ENCODE measurements around the gene CD2BP2. TPM values are rescaled to one million over a fixed set of nuclear protein-coding genes. Genes with fewer than 3 reads are reported as not detected.
"Not testable (repeated sequence)": the region's sequence is repeated elsewhere in the genome, so short reads cannot be mapped to it uniquely, and the experiment has no call there.

CD2BP2 gene
- total RNA-seq, 1 experiment from 2014 or later, result 72.5 TPM

DNA sequence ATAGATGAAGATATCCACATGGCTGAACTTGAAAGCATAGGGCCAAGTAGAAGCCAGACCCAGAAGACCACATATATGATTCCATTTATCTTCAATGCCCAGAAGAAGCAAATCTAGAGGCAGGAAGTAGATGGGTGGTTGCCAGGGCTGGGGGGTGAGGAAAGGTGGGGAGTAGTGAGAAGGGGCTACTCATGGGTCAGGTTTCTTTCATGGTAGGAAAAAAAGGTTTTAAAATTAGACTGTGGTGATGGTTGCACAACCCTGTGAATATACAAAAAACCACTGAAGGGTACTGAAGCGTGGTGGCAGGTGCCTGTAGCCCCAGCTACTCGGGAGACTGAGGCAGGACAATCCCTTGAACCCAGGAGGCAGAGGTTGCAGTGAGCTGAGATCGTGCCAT, 5.4 kb downstream of the CD2BP2 start:
- Histone ChIP-seq H3K4me3 (ENCODE audit: low read depth, low read length, poor library complexity, severe bottlenecking) (no peak overlapping the region), H3K4me1 (ENCODE audit: insufficient read depth, low read length, poor library complexity, severe bottlenecking) (peaks cover 6% of the 10 kb centered on the region), H3K9me3 (ENCODE audit: low read depth, low read length, poor library complexity, severe bottlenecking) (no peaks in the 10 kb centered on the region), H3K27me3 (replicated peaks; ENCODE audit: insufficient read depth, low read depth, low read length, poor library complexity) (no peaks in the 10 kb centered on the region), H3K36me3 (ENCODE audit: insufficient read depth, low read length, poor library complexity, severe bottlenecking) (peaks cover 38% of the 10 kb centered on the region), H3K27ac (ENCODE audit: low read depth, low read length, poor library complexity, severe bottlenecking) (no peak overlapping the region)
- no peak for DNase-seq (ENCODE audit: low spot score)
- TF ChIP-seq, protein P1, sequence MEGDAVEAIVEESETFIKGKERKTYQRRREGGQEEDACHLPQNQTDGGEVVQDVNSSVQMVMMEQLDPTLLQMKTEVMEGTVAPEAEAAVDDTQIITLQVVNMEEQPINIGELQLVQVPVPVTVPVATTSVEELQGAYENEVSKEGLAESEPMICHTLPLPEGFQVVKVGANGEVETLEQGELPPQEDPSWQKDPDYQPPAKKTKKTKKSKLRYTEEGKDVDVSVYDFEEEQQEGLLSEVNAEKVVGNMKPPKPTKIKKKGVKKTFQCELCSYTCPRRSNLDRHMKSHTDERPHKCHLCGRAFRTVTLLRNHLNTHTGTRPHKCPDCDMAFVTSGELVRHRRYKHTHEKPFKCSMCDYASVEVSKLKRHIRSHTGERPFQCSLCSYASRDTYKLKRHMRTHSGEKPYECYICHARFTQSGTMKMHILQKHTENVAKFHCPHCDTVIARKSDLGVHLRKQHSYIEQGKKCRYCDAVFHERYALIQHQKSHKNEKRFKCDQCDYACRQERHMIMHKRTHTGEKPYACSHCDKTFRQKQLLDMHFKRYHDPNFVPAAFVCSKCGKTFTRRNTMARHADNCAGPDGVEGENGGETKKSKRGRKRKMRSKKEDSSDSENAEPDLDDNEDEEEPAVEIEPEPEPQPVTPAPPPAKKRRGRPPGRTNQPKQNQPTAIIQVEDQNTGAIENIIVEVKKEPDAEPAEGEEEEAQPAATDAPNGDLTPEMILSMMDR (conservative IDR thresholded peaks at IDR 0.05; ENCODE audit: low read depth, low read length), result no peak
- TF ChIP-seq EZH2 (IDR thresholded peaks at IDR 0.05; ENCODE audit: borderline replicate concordance, low read depth, low read length, poor library complexity, severe bottlenecking), result no peak
- intact Hi-C loops (cut with micrococcal nuclease; ENCODE audit: unreplicated experiment), result no loop called here
- BruUV-seq (replicated peaks), result no TSS peak
- ChIA-PET POLR2A (ENCODE audit: low non-redundant PET) (no interaction called here), CTCF (no interaction called here)

DNA sequence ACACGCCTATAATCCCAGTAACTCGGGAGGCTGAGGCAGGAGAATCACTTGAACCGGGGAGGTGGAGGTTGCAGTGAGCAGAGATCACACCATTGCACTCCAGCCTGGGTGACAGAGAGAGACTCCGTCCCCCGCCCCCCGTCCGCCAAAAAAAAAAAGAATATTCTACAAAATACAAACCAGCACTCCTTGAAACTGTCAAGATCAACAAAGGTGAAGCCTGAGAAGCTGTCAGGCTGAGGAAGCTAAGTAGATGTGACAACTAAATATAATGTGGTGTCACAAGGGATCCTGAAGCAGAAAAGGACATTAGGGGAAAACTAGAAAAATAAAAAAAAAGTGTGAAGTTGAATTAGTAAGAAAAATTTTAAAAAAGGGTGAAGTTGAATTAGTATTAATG, 6.2 kb downstream of the CD2BP2 start:
- no peak for TF ChIP-seq EZH2 (IDR thresholded peaks at IDR 0.05; ENCODE audit: borderline replicate concordance, low read depth, low read length, poor library complexity, severe bottlenecking)
- TF ChIP-seq, protein P1 (conservative IDR thresholded peaks at IDR 0.05; ENCODE audit: low read depth, low read length), result no peak
- no TSS peak for BruUV-seq (replicated peaks)
- Histone ChIP-seq H3K4me3 (ENCODE audit: low read depth, low read length, poor library complexity, severe bottlenecking) (no peak overlapping the region), H3K27ac (ENCODE audit: low read depth, low read length, poor library complexity, severe bottlenecking) (no peak overlapping the region), H3K27me3 (replicated peaks; ENCODE audit: insufficient read depth, low read depth, low read length, poor library complexity) (no peaks in the 10 kb centered on the region), H3K4me1 (ENCODE audit: insufficient read depth, low read length, poor library complexity, severe bottlenecking) (peaks cover 2% of the 10 kb centered on the region), H3K36me3 (ENCODE audit: insufficient read depth, low read length, poor library complexity, severe bottlenecking) (peaks cover 36% of the 10 kb centered on the region), H3K9me3 (ENCODE audit: low read depth, low read length, poor library complexity, severe bottlenecking) (no peaks in the 10 kb centered on the region)
- DNase-seq (ENCODE audit: low spot score), result no peak
- ChIA-PET CTCF (interaction anchor here (0.7 kb wide), 1 partner anchor 16 kb away, joined by 7 read pairs; no protein-coding TSS in a partner anchor), POLR2A (ENCODE audit: low non-redundant PET) (interaction anchor here (0.5 kb wide), 1 partner anchor 295 kb away, joined by 4 read pairs; no protein-coding TSS in a partner anchor)
- intact Hi-C loops (cut with micrococcal nuclease; ENCODE audit: unreplicated experiment), result no loop called here

DNA sequence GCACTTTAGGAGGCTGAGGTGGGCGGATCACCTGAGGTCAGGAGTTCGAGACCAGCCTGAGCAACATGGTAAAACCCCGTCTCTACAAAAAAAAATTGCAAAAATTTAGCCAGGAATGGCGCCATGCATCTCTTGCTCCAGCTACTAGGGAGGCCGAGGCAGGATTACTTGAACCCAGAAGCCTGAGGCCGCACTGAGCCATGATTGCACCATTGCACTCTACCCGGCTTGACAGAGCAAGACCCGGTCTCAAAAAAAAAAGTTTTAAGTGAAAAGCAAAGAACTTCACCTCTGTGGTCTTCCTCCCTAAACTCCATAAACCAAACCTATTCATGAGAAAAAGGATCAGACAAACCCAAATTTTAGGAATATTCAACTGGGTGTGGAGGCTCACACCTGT, 7.0 kb downstream of the CD2BP2 start:
- no peaks in the 10 kb centered on the region for H3K9me3 ChIP-seq (ENCODE audit: low read depth, low read length, poor library complexity, severe bottlenecking)
- no TSS peak for BruUV-seq (replicated peaks)
- CTCF ChIA-PET, result no interaction called here
- POLR2A ChIA-PET (ENCODE audit: low non-redundant PET), result no interaction called here
- DNase-seq (ENCODE audit: low spot score), result no peak
- no peaks in the 10 kb centered on the region for H3K27me3 ChIP-seq (replicated peaks; ENCODE audit: insufficient read depth, low read depth, low read length, poor library complexity)
- H3K4me3 ChIP-seq (ENCODE audit: low read depth, low read length, poor library complexity, severe bottlenecking), result no peak overlapping the region
- intact Hi-C loops (cut with micrococcal nuclease; ENCODE audit: unreplicated experiment), result no loop called here
- no peak overlapping the region for H3K27ac ChIP-seq (ENCODE audit: low read depth, low read length, poor library complexity, severe bottlenecking)
- peaks cover 28% of the 10 kb centered on the region for H3K36me3 ChIP-seq (ENCODE audit: insufficient read depth, low read length, poor library complexity, severe bottlenecking)
- H3K4me1 ChIP-seq (ENCODE audit: insufficient read depth, low read length, poor library complexity, severe bottlenecking), result no peaks in the 10 kb centered on the region
- no peak for TF ChIP-seq EZH2 (IDR thresholded peaks at IDR 0.05; ENCODE audit: borderline replicate concordance, low read depth, low read length, poor library complexity, severe bottlenecking)

DNA sequence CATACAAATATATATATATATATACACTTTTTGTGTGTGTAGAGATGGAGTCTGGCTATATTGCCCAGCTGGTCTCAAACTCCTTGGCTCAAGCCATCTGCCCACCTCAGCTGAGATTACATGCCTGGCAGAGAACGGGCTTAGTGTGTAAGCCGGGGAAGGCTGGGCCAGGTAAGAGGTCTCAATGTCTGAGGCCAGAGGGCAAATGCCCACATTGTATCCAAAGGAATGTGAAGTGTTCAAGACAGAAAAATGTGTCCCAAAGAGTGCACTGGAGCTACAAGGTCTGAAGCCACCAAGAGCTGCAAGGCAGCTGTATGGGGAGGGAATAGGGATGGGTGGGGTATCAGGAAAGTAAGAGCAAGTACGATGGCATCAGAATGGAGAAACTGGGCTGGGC, 8.8 kb downstream of the CD2BP2 start:
- Histone ChIP-seq H3K27me3 (replicated peaks; ENCODE audit: insufficient read depth, low read depth, low read length, poor library complexity) (no peaks in the 10 kb centered on the region), H3K36me3 (ENCODE audit: insufficient read depth, low read length, poor library complexity, severe bottlenecking) (peaks cover 10% of the 10 kb centered on the region), H3K9me3 (ENCODE audit: low read depth, low read length, poor library complexity, severe bottlenecking) (no peaks in the 10 kb centered on the region), H3K4me3 (ENCODE audit: low read depth, low read length, poor library complexity, severe bottlenecking) (no peak overlapping the region), H3K27ac (ENCODE audit: low read depth, low read length, poor library complexity, severe bottlenecking) (no peak overlapping the region), H3K4me1 (ENCODE audit: insufficient read depth, low read length, poor library complexity, severe bottlenecking) (no peaks in the 10 kb centered on the region)
- ChIA-PET POLR2A (ENCODE audit: low non-redundant PET) (no interaction called here), CTCF (no interaction called here)
- BruUV-seq (replicated peaks), result no TSS peak
- no peak for DNase-seq (ENCODE audit: low spot score)
- intact Hi-C loops (cut with micrococcal nuclease; ENCODE audit: unreplicated experiment), result no loop called here
- TF ChIP-seq, protein P1 (conservative IDR thresholded peaks at IDR 0.05; ENCODE audit: low read depth, low read length), result no peak
- no peak for TF ChIP-seq EZH2 (IDR thresholded peaks at IDR 0.05; ENCODE audit: borderline replicate concordance, low read depth, low read length, poor library complexity, severe bottlenecking)

DNA sequence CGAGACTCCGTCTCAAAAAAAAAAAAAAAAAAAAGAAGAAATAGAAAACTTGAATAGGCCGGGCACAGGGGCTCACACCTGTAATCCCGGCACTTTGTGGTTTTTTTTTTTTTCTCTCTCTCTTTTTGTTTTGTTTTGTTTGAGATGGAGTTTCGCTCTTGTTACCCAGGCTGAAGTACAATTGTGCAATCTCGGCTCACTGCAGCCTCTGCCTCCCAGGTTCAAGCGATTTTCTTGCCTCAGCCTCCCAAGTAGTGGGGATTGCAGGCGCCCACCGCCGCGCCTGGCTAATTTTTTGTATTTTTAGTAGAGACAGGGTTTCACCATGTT, 11.7 kb downstream of the CD2BP2 start:
- POLR2A ChIA-PET (ENCODE audit: low non-redundant PET); intact Hi-C loops (cut with micrococcal nuclease; ENCODE audit: unreplicated experiment); H3K27ac ChIP-seq (ENCODE audit: low read depth, low read length, poor library complexity, severe bottlenecking); H3K4me3 ChIP-seq (ENCODE audit: low read depth, low read length, poor library complexity, severe bottlenecking); H3K27me3 ChIP-seq (replicated peaks; ENCODE audit: insufficient read depth, low read depth, low read length, poor library complexity); BruUV-seq (replicated peaks); DNase-seq (ENCODE audit: low spot score); H3K36me3 ChIP-seq (ENCODE audit: insufficient read depth, low read length, poor library complexity, severe bottlenecking); H3K4me1 ChIP-seq (ENCODE audit: insufficient read depth, low read length, poor library complexity, severe bottlenecking); CTCF ChIA-PET; H3K9me3 ChIP-seq (ENCODE audit: low read depth, low read length, poor library complexity, severe bottlenecking): not testable (repeated sequence)

All from A673 (cell line).